ENCODE results near the gene VSTM2L. TPM values are rescaled to one million over a fixed set of nuclear protein-coding genes. Genes with fewer than 3 reads are reported as not detected.

Gene VSTM2L
- polyA plus RNA-seq, 1 of the 3 experiments (the other 2 are of a cell fraction), result 5.1 TPM

- no peak for TF ChIP-seq CTCF (IDR thresholded peaks at IDR 0.05)
- TF ChIP-seq ELF1 (IDR thresholded peaks at IDR 0.05), result no peak
- TF ChIP-seq FOXM1 (IDR thresholded peaks at IDR 0.05; ENCODE audit: low read depth), result no peak
- no peak for TF ChIP-seq CHD2 (IDR thresholded peaks at IDR 0.05; ENCODE audit: low read length, partially characterized antibody)
- TF ChIP-seq RAD21 (IDR thresholded peaks at IDR 0.05; ENCODE audit: low read length), result no peak
- TF ChIP-seq GATA2 (CRISPR knock-in tag; IDR thresholded peaks at IDR 0.05), result no peak
- TF ChIP-seq GABPA (IDR thresholded peaks at IDR 0.05; ENCODE audit: low read depth), result no peak
These were observed 67.9 kb downstream of the VSTM2L start (continued) for GRCh38 chr20:37970856-37971245.

- no peaks in the 10 kb centered on the region for H3K9me3 ChIP-seq
- CTCF ChIA-PET, result interaction anchor here (1.1 kb wide), 1 partner anchor 20 kb away, joined by 3 read pairs; no protein-coding TSS in a partner anchor
These were observed 68.7 kb downstream of the VSTM2L start for GRCh38 chr20:37971561-37972127.

More at GRCh38 chr20:37971561-37972127, 68.7 kb downstream of the VSTM2L start:
- Histone ChIP-seq H3F3A (replicated peaks; ENCODE audit: insufficient read depth) (no peaks in the 10 kb centered on the region), H3K4me2 (no peak overlapping the region), H3K36me3 (replicated peaks in 1 of 2; ENCODE audit: control insufficient read depth in 1 of 2, insufficient read depth in 2 of 2, low read length in 1 of 2) (no peaks in the 10 kb centered on the region), H3K4me1 (ENCODE audit: control insufficient read depth in 1 of 2, insufficient read depth in 2 of 2, low read depth in 1 of 2, low read length in 1 of 2) (no peaks in the 10 kb centered on the region), H3K27ac (ENCODE audit: low read depth in 2 of 2, low read length in 1 of 2) (no peak overlapping the region), H3K9me2 (no peaks in the 10 kb centered on the region), H3K9ac (no peak overlapping the region), H3K79me2 (ENCODE audit: insufficient read depth) (no peaks in the 10 kb centered on the region), H4K20me1 (ENCODE audit: insufficient read depth) (no peaks in the 10 kb centered on the region), H3K4me3 (ENCODE audit: low read depth in 2 of 2, low read length in 1 of 2) (no peak overlapping the region), H3K27me3 (ENCODE audit: insufficient read depth) (no peaks in the 10 kb centered on the region), H2AFZ (ENCODE audit: low read depth) (no peak overlapping the region)
- 76% methylated on average over 5 of the region's 5 CpGs for WGBS (ENCODE audit: low lambda C conversion rate)
- POLR2A ChIA-PET, result no interaction called here
- DNase-seq, result no peak
- TF ChIP-seq EP300 (IDR thresholded peaks at IDR 0.05; ENCODE audit: borderline replicate concordance in 1 of 2, low read depth in 1 of 2, low read length in 1 of 2) (no peak), NFIC (IDR thresholded peaks at IDR 0.05; ENCODE audit: borderline replicate concordance) (no peak), YY1 (IDR thresholded peaks at IDR 0.05; ENCODE audit: low read depth) (no peak), EZH2phosphoT487 (IDR thresholded peaks at IDR 0.05; ENCODE audit: borderline replicate concordance, low read depth) (no peak), TAF1 (IDR thresholded peaks at IDR 0.05; ENCODE audit: borderline replicate concordance, low read depth, low read length) (no peak), REST (IDR thresholded peaks at IDR 0.05; ENCODE audit: low read depth, low read length) (no peak), GATA2 (CRISPR knock-in tag; IDR thresholded peaks at IDR 0.05) (no peak), ZBTB33 (IDR thresholded peaks at IDR 0.05; ENCODE audit: borderline replicate concordance, low read depth) (no peak), IRF3 (IDR thresholded peaks at IDR 0.05; ENCODE audit: low read depth, low read length) (no peak), PBX3 (IDR thresholded peaks at IDR 0.05) (no peak), FOSL2 (IDR thresholded peaks at IDR 0.05; ENCODE audit: borderline replicate concordance, low read depth) (no peak), MAX (IDR thresholded peaks at IDR 0.05; ENCODE audit: low read depth) (no peak), RFX5 (IDR thresholded peaks at IDR 0.05; ENCODE audit: low read length) (no peak), SIN3A (IDR thresholded peaks at IDR 0.05; ENCODE audit: borderline replicate concordance, low read depth, low read length) (no peak), MXI1 (IDR thresholded peaks at IDR 0.05; ENCODE audit: low read depth, low read length) (no peak)

Data from SK-N-SH (cell line).